Adipocyte (in vitro differentiated cells): ENCODE results near the gene FAM167B.

Source experiments
- DNase-seq: peaks from one replicate; pipeline ENCODE4 v3.0.0-alpha.2; 2015; ENCODE audit warnings: low read depth
- H3K27me3 ChIP-seq: replicated peaks from 2 replicates; pipeline ENCODE4 v1.7.0; 2013; ENCODE audit warnings: mild to moderate bottlenecking, low read length, moderate library complexity; ENCODE audit not compliant: control insufficient read depth, insufficient read depth
- H3K36me3 ChIP-seq: 2 replicates; pipeline ENCODE4 v1.7.0; 2013; ENCODE audit warnings: low read length, mild to moderate bottlenecking, moderate library complexity; ENCODE audit not compliant: control insufficient read depth, insufficient read depth, severe bottlenecking
- H3K4me1 ChIP-seq: 2 replicates; pipeline ENCODE4 v1.7.0; 2013; ENCODE audit warnings: mild to moderate bottlenecking, low read length, moderate library complexity; ENCODE audit not compliant: control insufficient read depth, insufficient read depth
- H3K4me3 ChIP-seq: 2 replicates; pipeline ENCODE4 v1.7.0; 2013; ENCODE audit warnings: mild to moderate bottlenecking, low read length, moderate library complexity
- H3K9ac ChIP-seq: 2 replicates; pipeline ENCODE4 v1.7.0; 2013; ENCODE audit warnings: mild to moderate bottlenecking, low read length, moderate library complexity
- H3K9me3 ChIP-seq: 2 replicates; pipeline ENCODE4 v1.7.0; 2013; ENCODE audit warnings: mild to moderate bottlenecking, low read length, moderate library complexity; ENCODE audit not compliant: control insufficient read depth

Gene FAM167B

GRCh38 chr1:32228771-32229170 lies 18.3 kb upstream of the FAM167B start:
- Histone ChIP-seq H3K36me3 (peaks cover 81% of the 10 kb centered on the region), H3K4me3 (no peak overlapping the region), H3K9ac (no peak overlapping the region), H3K9me3 (no peaks in the 10 kb centered on the region), H3K4me1 (peaks cover 7% of the 10 kb centered on the region), H3K27me3 (no peaks in the 10 kb centered on the region)
- DNase-seq: no peak

GRCh38 chr1:32231843-32232432 lies 15.1 kb upstream of the FAM167B start:
- no peak overlapping the region for H3K9ac ChIP-seq
- no peak overlapping the region for H3K4me3 ChIP-seq
- peaks cover 23% of the 10 kb centered on the region for H3K4me1 ChIP-seq
- H3K36me3 ChIP-seq: peaks cover 54% of the 10 kb centered on the region
- H3K27me3 ChIP-seq: no peaks in the 10 kb centered on the region
- H3K9me3 ChIP-seq: no peaks in the 10 kb centered on the region
- no peak for DNase-seq

DNA sequence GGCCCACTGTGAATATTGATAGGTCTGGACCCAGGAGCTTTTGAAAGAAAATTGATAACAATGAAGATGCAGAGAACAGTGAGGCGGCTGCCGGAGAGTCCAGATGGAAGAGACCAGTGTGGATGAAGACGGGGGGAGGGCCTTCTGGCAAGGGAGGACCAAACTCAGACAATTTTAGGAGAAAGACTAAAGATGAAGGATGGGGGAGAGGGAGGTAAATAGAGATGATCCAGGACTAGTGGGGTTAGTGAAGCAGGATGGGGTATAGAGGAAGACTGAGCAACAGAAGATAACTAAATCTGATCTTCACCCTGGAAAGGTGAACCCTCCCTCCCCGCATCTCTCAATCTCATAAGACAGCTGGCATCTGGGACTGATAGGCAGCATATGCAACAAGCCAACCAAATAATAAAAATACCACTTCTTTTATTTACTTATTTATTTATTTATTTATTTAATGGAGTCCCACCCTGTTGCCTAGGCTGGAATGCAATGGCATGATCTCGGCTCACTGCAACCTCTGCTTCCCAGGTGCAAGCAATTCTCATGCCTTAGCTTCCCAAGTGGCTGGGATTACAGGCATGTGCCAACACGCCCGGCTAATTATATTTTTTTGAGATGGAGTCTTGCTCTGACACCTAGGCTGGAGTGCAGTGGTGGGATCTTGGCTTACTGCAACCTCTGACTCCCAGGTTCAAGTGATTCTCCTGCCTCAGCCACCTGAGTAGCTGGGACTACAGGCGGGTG lies 14.3 kb upstream of the FAM167B start:
- Histone ChIP-seq H3K36me3 (peaks cover 46% of the 10 kb centered on the region), H3K4me1 (peaks cover 23% of the 10 kb centered on the region), H3K4me3 (no peak overlapping the region), H3K27me3 (no peaks in the 10 kb centered on the region), H3K9ac (no peak overlapping the region), H3K9me3 (no peaks in the 10 kb centered on the region)
- DNase-seq: no peak

DNA sequence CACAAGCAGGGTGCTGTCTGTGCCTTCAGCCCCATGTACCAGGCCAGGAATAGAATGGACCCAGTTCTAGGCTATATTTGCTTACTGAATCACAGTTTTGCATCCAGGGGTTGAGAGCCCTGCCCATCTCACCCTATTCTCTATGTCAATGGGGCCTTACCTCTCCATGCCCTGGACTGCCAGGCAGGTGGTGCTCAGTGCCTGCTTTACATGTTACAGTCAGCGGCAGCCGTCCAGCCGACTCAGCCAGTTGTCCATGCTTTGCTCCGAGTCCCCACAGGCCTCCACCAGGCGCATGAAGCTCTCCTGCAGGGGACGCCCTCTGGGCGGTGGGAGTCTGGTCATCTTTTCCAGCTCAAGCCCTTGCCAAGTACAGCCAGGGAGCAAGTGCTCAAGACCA lies 12.2 kb upstream of the FAM167B start:
- H3K36me3 ChIP-seq: peaks cover 28% of the 10 kb centered on the region
- H3K4me1 ChIP-seq: peaks cover 23% of the 10 kb centered on the region
- H3K27me3 ChIP-seq: no peaks in the 10 kb centered on the region
- no peak overlapping the region for H3K9ac ChIP-seq
- H3K9me3 ChIP-seq: no peaks in the 10 kb centered on the region
- H3K4me3 ChIP-seq: no peak overlapping the region
- no peak for DNase-seq

GRCh38 chr1:32239337-32239736 lies 7.7 kb upstream of the FAM167B start:
- H3K9me3 ChIP-seq: no peaks in the 10 kb centered on the region
- DNase-seq: no peak
- no peaks in the 10 kb centered on the region for H3K27me3 ChIP-seq
- no peaks in the 10 kb centered on the region for H3K36me3 ChIP-seq
- peaks cover 39% of the 10 kb centered on the region for H3K4me1 ChIP-seq
- no peak overlapping the region for H3K4me3 ChIP-seq
- H3K9ac ChIP-seq: no peak overlapping the region

DNA sequence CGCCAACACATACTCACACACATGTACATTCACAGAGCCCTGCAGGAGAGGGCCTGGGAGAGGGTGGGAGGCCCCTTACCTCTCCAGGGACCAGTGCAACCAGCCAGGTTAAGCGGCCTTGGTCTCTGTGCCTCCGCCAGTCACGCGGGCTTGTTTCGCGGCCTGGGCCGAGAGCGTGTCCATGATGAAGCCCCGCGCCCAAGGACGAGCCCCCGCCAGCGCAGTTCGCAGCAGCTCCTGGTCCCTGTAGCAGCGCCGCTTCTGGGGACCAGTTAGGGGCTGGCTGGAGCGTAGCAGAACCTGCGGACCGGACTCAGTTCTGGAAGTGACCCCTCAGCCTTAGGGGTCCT lies 7.3 kb upstream of the FAM167B start:
- Histone ChIP-seq H3K4me3 (peak overlapping the region; percentile 83), H3K27me3 (no peaks in the 10 kb centered on the region)

DNA sequence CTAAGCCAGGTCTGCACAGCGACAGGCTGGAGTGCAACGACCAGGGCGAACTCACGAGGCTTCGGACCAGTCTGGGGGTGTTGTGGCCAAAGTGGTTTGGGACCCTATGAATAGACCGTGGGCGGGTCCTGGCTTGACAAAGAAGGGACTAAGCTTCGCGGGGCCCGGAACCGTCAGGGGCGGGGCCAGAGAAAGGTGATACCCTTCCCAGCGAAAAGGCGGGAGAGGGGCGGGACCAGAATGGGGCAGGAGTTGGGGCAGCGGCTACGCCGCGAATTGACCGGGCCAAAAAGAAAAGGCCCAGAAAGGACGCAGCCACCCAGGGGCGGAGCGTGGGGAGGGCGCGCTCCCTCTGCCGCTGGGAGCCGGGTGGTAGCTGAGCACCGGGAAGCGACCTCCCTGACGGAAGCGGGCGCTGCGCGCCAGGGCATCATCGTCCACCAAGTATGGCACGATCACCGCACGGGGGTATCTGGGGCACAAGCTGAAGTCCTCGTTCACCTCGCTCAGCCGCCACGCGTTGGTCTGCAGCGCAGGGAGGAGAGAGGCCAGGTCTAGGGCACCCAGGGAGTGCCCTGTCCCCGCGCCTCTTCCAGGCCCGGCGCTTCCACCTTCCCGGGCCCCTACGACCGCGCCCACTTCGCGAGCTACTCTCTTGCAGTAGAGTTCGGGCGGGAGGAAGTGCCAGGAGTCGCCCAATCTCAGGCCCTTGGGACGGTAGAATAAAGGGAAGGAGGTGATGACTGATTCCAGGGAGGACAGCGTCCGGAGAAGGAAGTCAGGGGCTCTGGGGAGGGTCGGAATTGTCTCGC lies 6.7 kb upstream of the FAM167B start:
- H3K27me3 ChIP-seq: no peaks in the 10 kb centered on the region
- H3K4me1 ChIP-seq: peaks cover 30% of the 10 kb centered on the region
- H3K4me3 ChIP-seq: peak overlapping the region; percentile 83
- DNase-seq: peak; percentile 76
- no peaks in the 10 kb centered on the region for H3K36me3 ChIP-seq
- H3K9me3 ChIP-seq: no peaks in the 10 kb centered on the region
- H3K9ac ChIP-seq: peak overlapping the region; percentile 85

More for the DNA sequence above, 7.3 kb upstream of the FAM167B start:
- Histone ChIP-seq H3K9me3 (no peaks in the 10 kb centered on the region), H3K36me3 (no peaks in the 10 kb centered on the region), H3K9ac (peak overlapping the region; percentile 85), H3K4me1 (peaks cover 35% of the 10 kb centered on the region)
- no peak for DNase-seq

GRCh38 chr1:32241001-32241763 lies 5.8 kb upstream of the FAM167B start:
- peak overlapping the region; percentile 85 for H3K9ac ChIP-seq
- peak; percentile 74 for DNase-seq
- peak overlapping the region; percentile 83 for H3K4me3 ChIP-seq
- no peaks in the 10 kb centered on the region for H3K27me3 ChIP-seq
- H3K36me3 ChIP-seq: no peaks in the 10 kb centered on the region
- peaks cover 22% of the 10 kb centered on the region for H3K4me1 ChIP-seq
- no peaks in the 10 kb centered on the region for H3K9me3 ChIP-seq

DNA sequence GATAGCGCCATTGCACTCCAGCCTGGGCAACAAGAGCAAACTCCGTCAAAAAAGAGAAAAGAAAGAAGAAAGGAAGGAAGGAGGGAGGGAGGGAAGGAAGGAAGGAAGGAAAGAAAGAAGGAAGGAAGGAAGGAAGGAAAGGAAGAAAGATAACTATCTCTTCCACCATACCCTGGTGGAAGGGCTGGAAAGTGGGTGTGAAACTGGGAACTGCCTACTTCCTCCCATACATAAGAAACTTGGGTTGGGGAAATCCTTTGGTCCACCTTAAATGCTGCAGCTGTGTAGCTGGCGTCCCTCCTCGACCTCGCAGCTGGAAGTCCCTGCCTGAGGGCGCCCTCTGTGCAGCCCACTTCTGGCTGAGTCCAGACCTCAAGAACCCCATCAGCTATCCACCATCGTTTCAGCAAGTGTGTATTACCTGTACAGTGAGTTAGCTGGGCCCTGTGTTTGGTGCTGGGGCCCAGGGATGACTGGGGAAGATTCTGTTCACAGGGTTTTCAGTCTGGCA lies 4.6 kb upstream of the FAM167B start:
- no peak for DNase-seq
- Histone ChIP-seq H3K27me3 (no peaks in the 10 kb centered on the region), H3K36me3 (no peaks in the 10 kb centered on the region), H3K4me3 (no peak overlapping the region), H3K9ac (no peak overlapping the region), H3K4me1 (peaks cover 26% of the 10 kb centered on the region), H3K9me3 (no peaks in the 10 kb centered on the region)

GRCh38 chr1:32247452-32247851 lies 430 bp downstream of the FAM167B start:
- no peak overlapping the region for H3K4me3 ChIP-seq
- no peaks in the 10 kb centered on the region for H3K36me3 ChIP-seq
- no peaks in the 10 kb centered on the region for H3K9me3 ChIP-seq
- peaks cover 17% of the 10 kb centered on the region for H3K4me1 ChIP-seq
- no peak for DNase-seq
- no peaks in the 10 kb centered on the region for H3K27me3 ChIP-seq
- peak overlapping the region; percentile 9 for H3K9ac ChIP-seq
